HepG2 (cell line): ENCODE data around the gene GNL3. TPM values are rescaled to one million over a fixed set of nuclear protein-coding genes. Genes with fewer than 3 reads are reported as not detected.

Experiments
- BRF2 ChIP-seq: sonication (generic); formaldehyde crosslinking; IDR thresholded peaks from 2 replicates; pipeline ENCODE4 v1.8.1; 2022; ENCODE audit warnings: mild to moderate bottlenecking, missing genetic modification reagents
- GABPA ChIP-seq, 2 experiments: IDR thresholded peaks; 2 replicates each; pipeline ENCODE4 v1.6.1; 2011 to 2016; ENCODE audit warnings: low read depth in 2 of 2, low read length in 1 of 2, missing biosample characterization in 1 of 2, missing genetic modification characterization in 1 of 2
- KLF12 ChIP-seq: sonication (generic); formaldehyde crosslinking; IDR thresholded peaks from 2 replicates; pipeline ENCODE4 v1.4.0; 2020; ENCODE audit warnings: missing genetic modification reagents, borderline replicate concordance
- MED13 ChIP-seq: sonication (generic); formaldehyde crosslinking; IDR thresholded peaks from 2 replicates; pipeline ENCODE4 v1.5.0; 2020; ENCODE audit warnings: missing genetic modification reagents
- NFE2 ChIP-seq: sonication (generic); formaldehyde crosslinking; IDR thresholded peaks from 2 replicates; pipeline ENCODE4 v1.4.0; 2020; ENCODE audit warnings: missing genetic modification reagents
- NFRKB ChIP-seq: fragments of 450-650 bp; IDR thresholded peaks from 2 replicates; pipeline ENCODE4 v1.6.1; 2017
- REST ChIP-seq, 2 experiments: IDR thresholded peaks; 2 replicates each; pipeline ENCODE4 v1.6.1; 2011 to 2012; ENCODE audit warnings: low read length in 2 of 2, borderline replicate concordance in 1 of 2, low read depth in 1 of 2, mild to moderate bottlenecking in 1 of 2, moderate library complexity in 1 of 2
- SP140L ChIP-seq: sonication (generic); formaldehyde crosslinking; IDR thresholded peaks from 2 replicates; pipeline ENCODE4 v1.4.0; 2020; ENCODE audit warnings: missing genetic modification reagents, borderline replicate concordance
- TCF12 ChIP-seq, 2 experiments: fragments of 450-650 bp in 1 of 2; sonication (generic) in 1 of 2; formaldehyde crosslinking in 1 of 2; IDR thresholded peaks; 2 replicates each; pipeline versions ENCODE4 v1.6.1 to v1.8.0; 2017 to 2022; ENCODE audit warnings: antibody characterized with exemption in 1 of 2, mild to moderate bottlenecking in 1 of 2, missing genetic modification reagents in 1 of 2, moderate library complexity in 1 of 2
- TFDP2 ChIP-seq: sonication (generic); formaldehyde crosslinking; IDR thresholded peaks from 2 replicates; pipeline ENCODE4 v1.4.0; 2020; ENCODE audit warnings: missing genetic modification reagents
- ZBTB14 ChIP-seq: sonication (generic); formaldehyde crosslinking; IDR thresholded peaks from 2 replicates; pipeline ENCODE4 v1.4.0; 2020; ENCODE audit warnings: missing genetic modification reagents
- ZFP36L1 ChIP-seq: sonication (generic); formaldehyde crosslinking; IDR thresholded peaks from 2 replicates; pipeline ENCODE4 v1.8.0; 2022; ENCODE audit warnings: mild to moderate bottlenecking, missing genetic modification reagents, moderate library complexity
- ZNF460 ChIP-seq: sonication (generic); formaldehyde crosslinking; IDR thresholded peaks from 2 replicates; pipeline ENCODE4 v1.5.1; 2020; ENCODE audit warnings: missing genetic modification reagents, mild to moderate bottlenecking, borderline replicate concordance
- ZNF549 ChIP-seq: sonication (generic); formaldehyde crosslinking; IDR thresholded peaks from 2 replicates; pipeline ENCODE4 v1.5.0; 2020; ENCODE audit warnings: missing genetic modification reagents
- ZNF614 ChIP-seq: IDR thresholded peaks from 2 replicates; pipeline ENCODE4 v1.6.1; 2018; ENCODE audit warnings: missing biosample characterization, missing genetic modification reagents, inconsistent platforms, borderline replicate concordance
- ZNF704 ChIP-seq: sonication (generic); formaldehyde crosslinking; IDR thresholded peaks from 2 replicates; pipeline ENCODE4 v1.8.1; 2023; ENCODE audit warnings: mild to moderate bottlenecking, inconsistent platforms, moderate library complexity, missing genetic modification reagents, borderline replicate concordance
- ZNF770 ChIP-seq: sonication (generic); formaldehyde crosslinking; IDR thresholded peaks from 2 replicates; pipeline ENCODE4 v1.5.0; 2020; ENCODE audit warnings: mild to moderate bottlenecking, missing genetic modification reagents
- polyA plus RNA-seq, 8 experiments: library from polyadenylated mRNA; depleted of rRNA in 3 of 8; stranded (reverse) in 7 of 8; unstranded in 1 of 8; fragments of >200 nt; fragmentation: Illumina TruSeq in 4 of 8; extraction: Trizol in 4 of 8; gene quantifications; 2 replicates each; pipeline versions ENCODE4 v1.2.1 to v1.2.3, GENCODE V29; 2011 to 2016; ENCODE audit warnings: low read depth in 4 of 8, missing spikeins in 1 of 8, mixed read lengths in 1 of 8; ENCODE audit not compliant: insufficient read depth in 1 of 8
- total RNA-seq, 5 experiments: library from RNA; depleted of rRNA; stranded (reverse); fragments of >200 nt; fragmentation: Illumina TruSeq; extraction: Trizol; gene quantifications; 2 replicates each; pipeline ENCODE4 v1.2.3, GENCODE V29; 2016; ENCODE audit warnings: low read depth in 1 of 5

Gene GNL3
- total and polyA plus RNA-seq, 2 of the 13 experiments (the other 11 are each of a cell fraction or from before 2014, with no cell fraction given) = 129 to 257 TPM

GRCh38 chr3:52685285-52685708 lies 535 bp upstream of the GNL3 start (continued):
- TF ChIP-seq ZNF770 (CRISPR knock-in tag) = no peak
- TF ChIP-seq ZNF704 (CRISPR knock-in tag) = no peak
- TF ChIP-seq GABPA (IDR thresholded peaks at IDR 0.05; ENCODE audit: low read depth, low read length) = peak; percentile 51
- no peak; the same call in 1 of the 2 replicates for TF ChIP-seq GABPA (CRISPR knock-in tag; IDR thresholded peaks at IDR 0.05; ENCODE audit: low read depth)
- TF ChIP-seq NFRKB = no peak
- 0 out of 2 replicates have a peak, but pooled peaks have one; percentile 10 for TF ChIP-seq KLF12 (CRISPR knock-in tag)
- TF ChIP-seq TCF12 (IDR thresholded peaks at IDR 0.05) = no peak
- no peak for TF ChIP-seq TCF12 (CRISPR knock-in tag; IDR thresholded peaks at IDR 0.05)
- TF ChIP-seq ZNF614 (CRISPR knock-in tag) = no peak
- TF ChIP-seq NFE2 (CRISPR knock-in tag) = no peak
- 0 out of 2 replicates have a peak, but pooled peaks have one; percentile 9 for TF ChIP-seq MED13 (CRISPR knock-in tag)
- TF ChIP-seq REST (IDR thresholded peaks at IDR 0.05; ENCODE audit: borderline replicate concordance in 1 of 2, low read depth in 1 of 2, low read length in 2 of 2) = no peak
- no peak for TF ChIP-seq ZFP36L1
- TF ChIP-seq BRF2 (CRISPR knock-in tag) = 0 out of 2 replicates have a peak, but pooled peaks have one; percentile 2
- TF ChIP-seq ZNF460 (CRISPR knock-in tag) = no peak
- TF ChIP-seq ZNF549 (CRISPR knock-in tag) = no peak
- TF ChIP-seq TFDP2 = peak; percentile 84
- no peak for TF ChIP-seq SP140L (CRISPR knock-in tag)
- TF ChIP-seq ZBTB14 = no peak
